K562 (cell line): ENCODE results near the gene SRC. TPM values are rescaled to one million over a fixed set of nuclear protein-coding genes. Genes with fewer than 3 reads are reported as not detected.

ENCODE experiments used
- E2F4 ChIP-seq: sonication (generic); formaldehyde crosslinking; IDR thresholded peaks from 2 replicates; pipeline ENCODE4 v1.8.0; 2022; ENCODE audit warnings: mild to moderate bottlenecking, low read depth, missing genetic modification reagents
- E4F1 ChIP-seq: fragments of 250-450 bp; sonication (Bioruptor Pico); IDR thresholded peaks from 2 replicates; pipeline ENCODE4 v1.5.0; 2021; ENCODE audit warnings: mild to moderate bottlenecking, borderline replicate concordance
- ELK1 ChIP-seq: sonication (generic); formaldehyde crosslinking; IDR thresholded peaks from 2 replicates; pipeline ENCODE4 v1.8.1; 2022; ENCODE audit warnings: missing genetic modification reagents
- ETV5 ChIP-seq: sonication (generic); formaldehyde crosslinking; IDR thresholded peaks from 2 replicates; pipeline ENCODE4 v1.4.0; 2020; ENCODE audit warnings: low read depth, mild to moderate bottlenecking, missing genetic modification reagents
- FOXJ2 ChIP-seq: fragments of 200-800 bp; sonication (Bioruptor generic); IDR thresholded peaks from 2 replicates; pipeline ENCODE4 v1.6.1; 2016; ENCODE audit warnings: missing genetic modification characterization, missing compliant biosample characterization
- GABPA ChIP-seq: fragments of 200-800 bp; sonication (Bioruptor generic); conservative IDR thresholded peaks from 2 replicates; pipeline ENCODE4 v1.6.1; 2016; ENCODE audit warnings: low read depth, missing genetic modification characterization, missing compliant biosample characterization
- PHF20 ChIP-seq: fragments of 450-650 bp; IDR thresholded peaks from 2 replicates; pipeline ENCODE4 v1.6.1; 2018; ENCODE audit not compliant: partially characterized antibody
- PTRF ChIP-seq: fragments of 450-650 bp; IDR thresholded peaks from 2 replicates; pipeline ENCODE4 v1.6.1; 2016; ENCODE audit warnings: mild to moderate bottlenecking, missing genetic modification characterization, missing compliant biosample characterization
- PTTG1 ChIP-seq: fragments of 450-650 bp; IDR thresholded peaks from 2 replicates; pipeline ENCODE4 v1.6.1; 2016; ENCODE audit warnings: low read depth, mild to moderate bottlenecking, missing genetic modification characterization, missing compliant biosample characterization
- ZBTB40 ChIP-seq, 2 experiments: fragments of 450-650 bp in 1 of 2; sonication (generic) in 1 of 2; formaldehyde crosslinking in 1 of 2; IDR thresholded peaks; 2 replicates each; pipeline versions ENCODE4 v1.7.1 to v1.9.0; 2016 to 2022; ENCODE audit warnings: inconsistent platforms in 1 of 2, mild to moderate bottlenecking in 1 of 2, missing genetic modification reagents in 1 of 2
- ZNF121 ChIP-seq: sonication (generic); formaldehyde crosslinking; conservative IDR thresholded peaks from 2 replicates; pipeline ENCODE4 v1.8.0; 2022; ENCODE audit warnings: missing genetic modification reagents
- ZNF780A ChIP-seq: fragments of 250-450 bp; sonication (Bioruptor Pico); IDR thresholded peaks from 2 replicates; pipeline ENCODE4 v1.5.0; 2021; ENCODE audit warnings: mild to moderate bottlenecking
- ZSCAN29 ChIP-seq: fragments of 450-650 bp; IDR thresholded peaks from 2 replicates; pipeline ENCODE4 v1.6.1; 2017
- polyA plus RNA-seq, 8 experiments: library from polyadenylated mRNA; depleted of rRNA in 4 of 8; stranded (reverse) in 5 of 8; unstranded in 3 of 8; fragments of >200 nt; fragmentation: Nextera tagmentation in 2 of 8; fragmentation: Illumina TruSeq in 1 of 8; extraction: Ambion mirVana in 2 of 8; extraction: Trizol in 1 of 8; gene quantifications; 2 replicates each; pipeline versions ENCODE4 v1.2.1 to v1.2.3, GENCODE V29; 2011 to 2014; ENCODE audit warnings: inconsistent platforms in 1 of 8, missing spikeins in 1 of 8
- total RNA-seq, 7 experiments: library from RNA; depleted of rRNA in 6 of 7; stranded (reverse); fragments of >200 nt in 6 of 7; fragmentation: Illumina TruSeq in 2 of 7; extraction: Trizol in 2 of 7; gene quantifications; 2 replicates each; pipeline versions ENCODE4 v1.2.1 to v1.2.3, GENCODE V29; 2011 to 2021; ENCODE audit warnings: low replicate concordance in 1 of 7

The SRC gene
- total and polyA plus RNA-seq, 9 of the 15 experiments (the other 6 are each of a cell fraction or from before 2014, with no cell fraction given): 0.06 to 8.5 (median 3.1) TPM

- TF ChIP-seq ZBTB40 (IDR thresholded peaks at IDR 0.05) (no peak), ZBTB40 (CRISPR knock-in tag; IDR thresholded peaks at IDR 0.05) (no peak), ZNF780A (CRISPR knock-in tag) (no peak), E4F1 (CRISPR knock-in tag) (no peak), E2F4 (no peak), ZNF121 (CRISPR knock-in tag) (no peak), ETV5 (CRISPR knock-in tag) (peak; percentile 80), ELK1 (CRISPR knock-in tag) (no peak), PTTG1 (no peak), GABPA (tag) (no peak; the same call in 1 of the 2 replicates), PTRF (tag) (0 out of 2 replicates have a peak, but pooled peaks have one; percentile 10), ZSCAN29 (no peak), PHF20 (no peak), FOXJ2 (no peak)
Measured at GRCh38 chr20:37378785-37379598, 33.1 kb downstream of the SRC start (continued).
